GM12878 (cell line): ENCODE results near the gene ZNF783. TPM values are rescaled to one million over a fixed set of nuclear protein-coding genes. Genes with fewer than 3 reads are reported as not detected.

Source experiments
- ATAC-seq: fragments of 200-7000 bp; cut with Tn5 transposase; 3 replicates; pipeline ENCODE4 v1.9.1; 2020; ENCODE audit warnings: mild to moderate bottlenecking, moderate library complexity
- BruUV-seq: library from RNA; stranded (reverse); fragments of 400-500 nt; replicated peaks from 2 replicates; lab custom pipeline; 2021; lab: Mats Ljungman, UMichigan
- CTCF ChIA-PET: fragments of 300-600 bp; sonication (Branson Sonifier 250); formaldehyde crosslinking; extraction: SDS; loops from one replicate; lab custom pipeline; 2021; ENCODE audit warnings: inconsistent platforms; lab: Yijun Ruan, JAX
- POLR2A ChIA-PET: fragments of 350-600 bp; formaldehyde crosslinking; extraction: SDS; loops from one replicate; lab custom pipeline; 2021; ENCODE audit warnings: inconsistent platforms; lab: Charles Lee
- RAD21 ChIA-PET: fragments of 300-600 bp; sonication (Branson Sonifier 250); formaldehyde crosslinking; loops from one replicate; lab custom pipeline; 2023; ENCODE audit warnings: antibody characterized with exemption; ENCODE audit not compliant: unreplicated experiment; lab: Charles Lee
- SMC1A ChIA-PET: fragments of 300-600 bp; sonication (Branson Sonifier 250); formaldehyde crosslinking; loops from one replicate; lab custom pipeline; 2023; ENCODE audit not compliant: unreplicated experiment, uncharacterized antibody; lab: Charles Lee
- DNase-seq: peaks from one replicate; pipeline ENCODE4 v3.0.0-alpha.2; 2011; ENCODE audit warnings: low read depth, low spot score
- FAIRE-seq: peaks from 3 replicates; lab custom pipeline; 2011; peaks lifted over from hg19 to GRCh38; lab: Jason Lieb, UNC
- H2AFZ ChIP-seq: 2 replicates; pipeline ENCODE4 v1.6.0; 2011; ENCODE audit warnings: low read depth, low read length, control low read depth; ENCODE audit not compliant: control insufficient read depth
- H3K27ac ChIP-seq: 2 replicates; pipeline ENCODE4 v1.5.1; 2011; ENCODE audit warnings: control low read depth; ENCODE audit not compliant: control insufficient read depth, insufficient read depth
- H3K27me3 ChIP-seq, 2 experiments: replicated peaks in 1 of 2; 2 replicates each; pipeline versions ENCODE4 v1.6.0 to v1.6.1; 2011; ENCODE audit warnings: low read length in 1 of 2; ENCODE audit not compliant: control insufficient read depth in 2 of 2, insufficient read depth in 2 of 2
- H3K36me3 ChIP-seq, 2 experiments: 2 replicates each; pipeline ENCODE4 v1.5.1; 2011; ENCODE audit warnings: low read length in 1 of 2; ENCODE audit not compliant: control insufficient read depth in 2 of 2, insufficient read depth in 2 of 2
- H3K4me1 ChIP-seq: 2 replicates; pipeline ENCODE4 v1.6.1; 2011; ENCODE audit warnings: mild to moderate bottlenecking, low read length, moderate library complexity, mixed read lengths; ENCODE audit not compliant: control insufficient read depth, insufficient read depth
- H3K4me2 ChIP-seq: 2 replicates; pipeline ENCODE4 v1.6.0; 2011; ENCODE audit warnings: control low read depth; ENCODE audit not compliant: control insufficient read depth, insufficient read depth
- H3K4me3 ChIP-seq: fragments of 200-600 bp; sonication (generic); 2 replicates; pipeline ENCODE4 v1.5.1; 2016
- H3K79me2 ChIP-seq: 2 replicates; pipeline ENCODE4 v1.6.0; 2011; ENCODE audit warnings: low read length; ENCODE audit not compliant: control insufficient read depth, insufficient read depth
- H3K9ac ChIP-seq: 2 replicates; pipeline ENCODE4 v1.8.0; 2011; ENCODE audit warnings: low read length, control low read depth, mixed read lengths; ENCODE audit not compliant: control insufficient read depth, insufficient read depth
- H3K9me3 ChIP-seq: replicated peaks from 3 replicates; pipeline ENCODE4 v1.5.1; 2011; ENCODE audit warnings: mild to moderate bottlenecking, low read length; ENCODE audit not compliant: control insufficient read depth, insufficient read depth
- H4K20me1 ChIP-seq: 2 replicates; pipeline ENCODE4 v1.6.0; 2011; ENCODE audit not compliant: control insufficient read depth, insufficient read depth
- CBFB ChIP-seq: IDR thresholded peaks from 2 replicates; pipeline ENCODE4 v1.6.1; 2016; ENCODE audit warnings: antibody characterized with exemption, low read depth
- CREB1 ChIP-seq: IDR thresholded peaks from 2 replicates; pipeline ENCODE4 v1.6.1; 2012; ENCODE audit warnings: low read depth, mild to moderate bottlenecking, inconsistent platforms
- EGR1 ChIP-seq, 2 experiments: IDR thresholded peaks; 1 replicate in 1 of 2; 2 replicates in 1 of 2; pipeline ENCODE4 v1.6.1; 2011 to 2012; ENCODE audit warnings: low read depth in 2 of 2, low read length in 2 of 2, borderline replicate concordance in 1 of 2, mild to moderate bottlenecking in 1 of 2, moderate library complexity in 1 of 2
- MYC ChIP-seq: IDR thresholded peaks from 2 replicates; pipeline ENCODE4 v1.6.1; 2011; ENCODE audit warnings: mild to moderate bottlenecking, low read length, moderate library complexity, inconsistent platforms; ENCODE audit not compliant: insufficient read depth, insufficient replicate concordance, insufficient read length, severe bottlenecking
- RAD51 ChIP-seq: fragments of 450-650 bp; IDR thresholded peaks from 2 replicates; pipeline ENCODE4 v1.6.1; 2016; ENCODE audit warnings: moderate library complexity, mild to moderate bottlenecking, inconsistent platforms
- RFX5 ChIP-seq: IDR thresholded peaks from 2 replicates; pipeline ENCODE4 v1.6.1; 2011; ENCODE audit warnings: low read depth, low read length, improper control_type of control experiment
- SIX5 ChIP-seq: IDR thresholded peaks from 2 replicates; pipeline ENCODE4 v1.6.1; 2011; ENCODE audit warnings: mild to moderate bottlenecking, low read depth, low read length, moderate library complexity; ENCODE audit not compliant: severe bottlenecking
- WGBS: methylation state at CpG from one replicate; pipeline ENCODE4 v1.1.6; 2016; ENCODE audit warnings: low lambda C conversion rate; ENCODE audit not compliant: insufficient replicate concordance, insufficient coverage; ENCODE audit errors: missing lambda C conversion rate; 5-methylcytosine and 5-hydroxymethylcytosine counted together
- in situ Hi-C: fragments of 300-500 bp; cut with MboI; formaldehyde crosslinking; loops from 9 replicates; pipeline ENCODE4 v1.14.3; 2018; ENCODE audit warnings: mixed read lengths
- intact Hi-C: fragments of 100-400 bp; cut with micrococcal nuclease; formaldehyde crosslinking; loops from one replicate; pipeline ENCODE4 v1.14.2; 2022; ENCODE audit not compliant: unreplicated experiment
- polyA plus RNA-seq, 11 experiments: library from polyadenylated mRNA; depleted of rRNA in 4 of 11; unstranded in 6 of 11; stranded (reverse) in 5 of 11; fragments of >200 nt; fragmentation: Nextera tagmentation in 4 of 11; fragmentation: Illumina TruSeq in 1 of 11; extraction: Ambion mirVana in 4 of 11; extraction: Trizol in 1 of 11; gene quantifications; 1 replicate in 1 of 11; 2 replicates in 10 of 11; pipeline versions ENCODE4 v1.2.1 to v1.2.3, GENCODE V29; 2011 to 2016; ENCODE audit warnings: inconsistent platforms in 2 of 11, missing spikeins in 2 of 11, low read depth in 1 of 11
- total RNA-seq, 4 experiments: library from RNA; depleted of rRNA in 3 of 4; stranded (reverse); fragments of >200 nt in 3 of 4; fragmentation: Illumina TruSeq in 1 of 4; extraction: Trizol in 1 of 4; gene quantifications; 2 replicates each; pipeline versions ENCODE4 v1.2.1 to v1.2.3, GENCODE V29; 2013 to 2021
- TF ChIP-seq, protein P1 (sequence below): fragments of 450-650 bp; IDR thresholded peaks from 2 replicates; pipeline ENCODE4 v1.6.1; 2018; ENCODE audit warnings: borderline replicate concordance, mild to moderate bottlenecking; ENCODE audit not compliant: partially characterized antibody

The ZNF783 gene
- total and polyA plus RNA-seq, 10 of the 15 experiments (the other 5 are each of a cell fraction or from before 2014, with no cell fraction given): 2.0 to 14.4 (median 6.4) TPM

DNA sequence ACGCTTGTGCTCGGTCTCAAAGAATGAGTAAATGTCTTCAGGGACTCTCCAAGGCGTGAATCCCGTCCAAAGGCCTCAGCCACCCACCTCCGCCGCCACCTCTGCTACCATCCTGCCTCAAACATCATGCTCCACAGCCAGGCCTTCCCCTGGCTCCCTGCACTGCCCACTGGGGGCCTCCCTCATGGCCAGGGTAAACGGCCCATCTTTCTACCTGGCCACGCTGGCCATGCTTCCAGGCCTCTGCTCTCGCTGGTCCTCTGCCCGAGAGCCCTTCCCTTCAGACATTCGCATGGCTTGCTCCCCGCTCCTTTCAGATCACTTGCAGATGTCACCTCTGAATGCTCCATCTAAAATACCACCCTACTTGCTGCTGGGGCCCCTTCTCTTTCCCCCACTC, 40.2 kb downstream of the ZNF783 start:
- CTCF ChIA-PET: no interaction called here
- H3K4me2 ChIP-seq: no peak overlapping the region
- no peaks in the 10 kb centered on the region for H4K20me1 ChIP-seq
- RAD21 ChIA-PET: no interaction called here
- POLR2A ChIA-PET: no interaction called here
- no peak overlapping the region for H3K4me3 ChIP-seq
- intact Hi-C loops: no loop called here
- no peak for DNase-seq
- no peaks in the 10 kb centered on the region for H3K27me3 ChIP-seq
- in situ Hi-C loops: no loop called here
- no peak overlapping the region for H2AFZ ChIP-seq
- SMC1A ChIA-PET: no interaction called here
- WGBS: 38% methylated on average over 12 of the region's 12 CpGs
- no peak overlapping the region for H3K9ac ChIP-seq
- H3K4me1 ChIP-seq: no peaks in the 10 kb centered on the region
- no peaks in the 10 kb centered on the region for H3K79me2 ChIP-seq
- BruUV-seq: no TSS peak
- H3K36me3 ChIP-seq: no peaks in the 10 kb centered on the region
- no peaks in the 10 kb centered on the region; the same call in 2 of the 3 replicates for H3K9me3 ChIP-seq
- ATAC-seq: no peak
- no peak overlapping the region for H3K27ac ChIP-seq
- FAIRE-seq: no peak
- TF ChIP-seq MYC (no peak), CREB1 (no peak), EGR1 (IDR thresholded peaks at IDR 0.05; ENCODE audit: borderline replicate concordance in 1 of 2, low read depth in 2 of 2, low read length in 2 of 2) (no peak), SIX5 (no peak), RFX5 (no peak), CBFB (no peak), RAD51 (no peak)
- TF ChIP-seq, protein P1, sequence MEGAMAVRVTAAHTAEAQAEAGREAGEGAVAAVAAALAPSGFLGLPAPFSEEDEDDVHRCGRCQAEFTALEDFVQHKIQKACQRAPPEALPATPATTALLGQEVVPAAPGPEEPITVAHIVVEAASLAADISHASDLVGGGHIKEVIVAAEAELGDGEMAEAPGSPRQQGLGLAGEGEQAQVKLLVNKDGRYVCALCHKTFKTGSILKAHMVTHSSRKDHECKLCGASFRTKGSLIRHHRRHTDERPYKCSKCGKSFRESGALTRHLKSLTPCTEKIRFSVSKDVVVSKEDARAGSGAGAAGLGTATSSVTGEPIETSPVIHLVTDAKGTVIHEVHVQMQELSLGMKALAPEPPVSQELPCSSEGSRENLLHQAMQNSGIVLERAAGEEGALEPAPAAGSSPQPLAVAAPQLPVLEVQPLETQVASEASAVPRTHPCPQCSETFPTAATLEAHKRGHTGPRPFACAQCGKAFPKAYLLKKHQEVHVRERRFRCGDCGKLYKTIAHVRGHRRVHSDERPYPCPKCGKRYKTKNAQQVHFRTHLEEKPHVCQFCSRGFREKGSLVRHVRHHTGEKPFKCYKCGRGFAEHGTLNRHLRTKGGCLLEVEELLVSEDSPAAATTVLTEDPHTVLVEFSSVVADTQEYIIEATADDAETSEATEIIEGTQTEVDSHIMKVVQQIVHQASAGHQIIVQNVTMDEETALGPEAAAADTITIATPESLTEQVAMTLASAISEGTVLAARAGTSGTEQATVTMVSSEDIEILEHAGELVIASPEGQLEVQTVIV: no peak
